Measurements from ENCODE around the gene ANKRA2.
"Not testable (repeated sequence)": the region's sequence is repeated elsewhere in the genome, so short reads cannot be mapped to it uniquely, and the experiment has no call there.

The ANKRA2 gene

DNA sequence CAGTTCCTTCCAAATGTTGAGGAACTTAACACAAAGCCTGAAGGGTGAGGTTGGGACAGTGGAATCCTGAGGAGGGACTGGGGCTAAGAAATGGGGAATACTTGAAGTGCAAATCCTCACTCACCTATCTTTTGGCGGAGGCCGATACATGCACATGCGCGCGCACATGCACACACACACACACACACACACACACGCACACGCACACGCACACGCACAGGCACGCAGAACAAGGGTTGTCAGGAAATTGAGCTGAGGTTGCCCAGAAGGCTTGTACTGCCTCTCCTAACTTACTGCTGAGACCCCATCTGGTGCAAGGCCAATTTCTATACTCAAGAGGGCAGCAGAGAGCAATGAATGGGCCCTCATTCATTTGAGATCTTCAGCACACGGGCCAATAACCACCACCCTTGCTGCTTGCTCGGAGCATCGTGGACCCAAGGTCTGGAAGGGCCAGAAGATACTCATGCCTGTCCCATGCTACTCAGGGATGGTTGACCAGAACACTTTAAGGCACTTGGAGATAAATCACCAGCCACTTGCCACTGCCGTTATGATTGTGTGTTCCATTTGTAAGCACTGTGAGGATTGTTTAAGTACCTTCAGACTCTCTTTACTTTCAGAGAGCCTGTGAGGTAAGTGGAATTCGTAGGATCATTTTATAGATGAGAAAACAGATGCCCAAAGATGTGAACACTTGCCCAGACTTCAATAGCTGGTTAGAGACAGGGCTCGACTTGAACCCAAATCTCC, 45.7 kb downstream of the ANKRA2 start:
- in situ Hi-C loops (cut with HindIII; ENCODE audit: low pct_ligation_motif_present, low pct_unique_long_range_greater_than_20kb, low sequenced_read_pairs) = no loop called here
- peak; percentile 71 for DNase-seq

DNA sequence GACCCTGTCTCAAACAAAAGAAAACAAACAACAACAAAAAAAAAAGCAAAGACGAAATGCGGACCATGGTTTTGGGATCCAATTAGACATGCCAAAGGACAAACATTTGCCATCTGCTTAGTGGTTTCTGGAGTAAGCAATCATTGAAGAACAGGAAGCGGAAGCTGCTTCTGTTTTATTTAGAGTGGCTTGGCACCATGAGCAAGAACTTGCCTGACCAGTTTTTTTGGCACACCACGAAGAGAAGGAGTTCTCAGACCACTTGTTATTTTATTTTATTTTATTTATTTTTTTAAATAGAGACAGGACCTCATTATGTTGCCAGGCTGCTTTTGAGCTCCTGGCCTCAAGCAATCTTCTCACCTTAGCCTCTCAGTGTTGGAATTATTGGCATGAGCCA, 50.2 kb downstream of the ANKRA2 start:
- no peak for DNase-seq
- in situ Hi-C loops (cut with HindIII; ENCODE audit: low pct_ligation_motif_present, low pct_unique_long_range_greater_than_20kb, low sequenced_read_pairs) = no loop called here

DNA sequence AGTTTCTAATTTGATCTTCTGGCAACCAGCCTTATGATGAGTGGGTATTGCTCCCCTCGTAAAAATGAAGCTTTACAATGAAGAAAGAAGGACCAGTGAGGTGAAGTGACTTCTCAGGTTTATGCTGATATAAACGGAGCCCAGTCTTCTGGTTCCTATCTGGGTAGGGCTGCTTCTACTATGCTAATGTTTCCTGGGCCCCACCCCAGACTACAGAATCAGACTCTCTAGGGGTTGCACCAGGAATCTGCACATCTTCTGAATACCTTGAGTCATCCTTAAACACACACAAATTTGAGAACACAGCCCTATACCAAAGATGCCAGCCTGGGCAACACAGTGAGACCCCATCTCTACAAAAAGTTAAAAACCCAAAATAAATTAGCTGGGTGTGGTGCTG, 51.0 kb downstream of the ANKRA2 start:
- in situ Hi-C loops (cut with HindIII; ENCODE audit: low pct_ligation_motif_present, low pct_unique_long_range_greater_than_20kb, low sequenced_read_pairs) = no loop called here
- DNase-seq = no peak

DNA sequence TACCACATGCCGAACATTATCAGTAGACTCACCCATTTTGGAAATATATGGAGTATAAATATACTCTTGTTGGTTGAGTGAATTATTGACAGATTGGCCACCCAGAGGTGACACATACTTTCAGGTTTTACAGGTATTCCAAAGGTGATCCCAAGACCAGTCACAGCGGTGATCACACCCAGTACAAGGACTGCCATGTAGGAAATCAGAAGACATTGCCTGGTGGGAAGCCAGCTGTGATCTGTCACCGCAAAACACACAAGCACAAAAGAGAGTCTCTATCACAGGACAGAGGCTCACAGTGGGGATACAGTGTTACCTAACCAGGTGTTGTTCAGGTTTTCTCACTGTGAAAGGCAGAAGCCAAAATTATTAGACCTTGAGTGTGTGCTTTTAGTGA, 51.4 kb downstream of the ANKRA2 start:
- DNase-seq = no peak
- in situ Hi-C loops (cut with HindIII; ENCODE audit: low pct_ligation_motif_present, low pct_unique_long_range_greater_than_20kb, low sequenced_read_pairs) = no loop called here

DNA sequence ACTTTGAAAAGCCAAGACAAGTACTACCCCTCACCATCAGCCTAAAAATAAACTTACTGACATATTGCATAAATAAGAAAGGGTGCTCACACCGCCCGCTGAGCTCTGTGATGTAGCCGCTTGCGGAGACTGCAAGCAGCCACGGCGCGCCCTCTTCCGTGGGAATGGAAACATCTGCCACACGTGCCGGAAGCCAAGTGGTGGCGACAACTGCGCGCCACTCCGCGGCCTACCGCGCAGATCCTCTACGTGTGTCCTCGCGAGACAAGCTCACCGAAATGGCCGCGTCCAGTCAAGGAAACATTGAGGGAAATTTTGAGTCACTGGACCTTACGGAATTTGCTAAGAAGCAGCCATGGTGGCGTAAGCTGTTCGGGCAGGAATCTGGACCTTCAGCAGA, 56.9 kb downstream of the ANKRA2 start:
- DNase-seq; in situ Hi-C loops (cut with HindIII; ENCODE audit: low pct_ligation_motif_present, low pct_unique_long_range_greater_than_20kb, low sequenced_read_pairs): not testable (repeated sequence)

- in situ Hi-C loops (cut with HindIII; ENCODE audit: low pct_ligation_motif_present, low pct_unique_long_range_greater_than_20kb, low sequenced_read_pairs) = no loop called here
- DNase-seq = no peak
These were observed 58.4 kb downstream of the ANKRA2 start for GRCh38 chr5:73507062-73507461.

DNA sequence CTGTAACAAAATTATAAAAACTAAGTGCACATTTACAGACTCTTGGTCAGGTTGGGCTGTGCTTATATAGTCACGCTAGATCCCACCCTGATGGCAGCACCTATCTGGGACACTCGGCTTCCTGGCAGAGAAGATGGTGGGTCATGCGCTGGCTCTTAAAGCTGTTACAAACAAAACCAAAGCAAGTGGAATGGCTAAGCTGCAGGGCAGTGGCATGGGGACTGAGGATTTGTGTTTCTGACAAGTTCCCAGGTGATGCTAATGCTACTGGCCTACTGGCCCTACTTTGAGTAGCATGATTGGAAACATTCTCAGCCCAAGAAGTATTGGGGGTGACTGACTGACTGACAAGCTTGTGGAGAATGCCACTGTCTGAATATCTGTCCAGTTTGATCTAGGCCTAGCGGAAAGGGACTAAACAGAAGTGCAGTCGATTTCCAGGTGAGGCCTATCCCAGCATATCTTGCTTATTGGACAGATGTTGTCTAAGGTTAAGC, 58.9 kb downstream of the ANKRA2 start:
- in situ Hi-C loops (cut with HindIII; ENCODE audit: low pct_ligation_motif_present, low pct_unique_long_range_greater_than_20kb, low sequenced_read_pairs) = no loop called here

More for the DNA sequence above, 58.9 kb downstream of the ANKRA2 start:
- no peak for DNase-seq

Data from ACHN (cell line).